ENCODE data around the gene IGF2R. TPM values are rescaled to one million over a fixed set of nuclear protein-coding genes. Genes with fewer than 3 reads are reported as not detected.

The IGF2R gene
- total and polyA plus RNA-seq, 2 donors (not counting 1 experiment from before 2014, with no cell fraction given), result 9.5 to 53.3 TPM

- Histone ChIP-seq H3K4me3 (ENCODE audit: control extremely low read depth in 1 of 5, extremely low read depth in 1 of 5, insufficient read depth in 1 of 5, low read depth in 2 of 5, low read length in 4 of 5) (no peak overlapping the region), H3K4me2 (replicated peaks; ENCODE audit: low read depth, low read length, poor library complexity, severe bottlenecking) (no peak overlapping the region), H4K20me1 (ENCODE audit: control insufficient read depth, insufficient read depth, low read length, poor library complexity, severe bottlenecking) (no peaks in the 10 kb centered on the region), H3K27me3 (replicated peaks in 1 of 4; ENCODE audit: control extremely low read depth in 1 of 4, control insufficient read depth in 3 of 4, insufficient read depth in 4 of 4, low read length in 3 of 4) (no peaks in the 10 kb centered on the region), H3K27ac (ENCODE audit: low read length in 2 of 2) (no peak overlapping the region), H3K9me3 (ENCODE audit: control extremely low read depth in 1 of 3, control insufficient read depth in 2 of 3, insufficient read depth in 1 of 3, low read length in 2 of 3) (no peaks in the 10 kb centered on the region), H3K79me2 (ENCODE audit: control insufficient read depth, insufficient read depth, low read length) (no peaks in the 10 kb centered on the region), H3K4me1 (ENCODE audit: control insufficient read depth in 2 of 2, insufficient read depth in 2 of 2, low read length in 2 of 2) (peaks cover 0 to 11% of the 10 kb centered on the region in 2 donors), H2AFZ (ENCODE audit: insufficient read depth, low read depth, low read length, poor library complexity, severe bottlenecking) (no peak overlapping the region), H3K9ac (ENCODE audit: low read length) (no peak overlapping the region), H3K36me3 (replicated peaks in 1 of 2; ENCODE audit: control extremely low read depth in 1 of 2, control insufficient read depth in 1 of 2, extremely low read depth in 1 of 2, insufficient read depth in 2 of 2, low read length in 1 of 2) (peaks cover 0 to 59% of the 10 kb centered on the region in 2 experiments)
- Mint-ChIP-seq H3K9me3 (ENCODE audit: insufficient read depth) (no peaks in the 10 kb centered on the region), H3K27ac (no peak overlapping the region), H3K4me3 (no peak overlapping the region), H3K27me3 (no peaks in the 10 kb centered on the region), H3K4me1 (peaks cover 15% of the 10 kb centered on the region)
- WGBS (ENCODE audit: insufficient coverage), result 100% methylated on average over 7 of the region's 17 CpGs
- CTCF ChIA-PET, result no interaction called here
- POLR2A ChIA-PET, result no interaction called here
- ATAC-seq (ENCODE audit: low read depth) (no peak), DNase-seq (no peak)
- TF ChIP-seq CTCF (IDR thresholded peaks at IDR 0.05), result no peak
- no peak for TF ChIP-seq EZH2 (IDR thresholded peaks at IDR 0.05; ENCODE audit: borderline replicate concordance, insufficient read depth, low read depth, low read length, poor library complexity, severe bottlenecking)
- intact Hi-C loops (cut with micrococcal nuclease), result no loop called here
These were observed 65.4 kb downstream of the IGF2R start for GRCh38 chr6:160034036-160034930.

GRCh38 chr6:160035241-160035640 lies 66.4 kb downstream of the IGF2R start:
- Mint-ChIP-seq H3K27ac (no peak overlapping the region), H3K27me3 (no peaks in the 10 kb centered on the region), H3K9me3 (ENCODE audit: insufficient read depth) (no peaks in the 10 kb centered on the region), H3K4me3 (no peak overlapping the region), H3K4me1 (peaks cover 8% of the 10 kb centered on the region)
- peaks cover 0 to 5% of the 10 kb centered on the region in 2 donors for H3K4me1 ChIP-seq (ENCODE audit: control insufficient read depth in 2 of 2, insufficient read depth in 2 of 2, low read length in 2 of 2)
- no peaks in the 10 kb centered on the region for H3K79me2 ChIP-seq (ENCODE audit: control insufficient read depth, insufficient read depth, low read length)
- no peak for DNase-seq
- H3K27me3 ChIP-seq (replicated peaks in 1 of 4; ENCODE audit: control extremely low read depth in 1 of 4, control insufficient read depth in 3 of 4, insufficient read depth in 4 of 4, low read length in 3 of 4), result no peaks in the 10 kb centered on the region
- intact Hi-C loops (cut with micrococcal nuclease), result no loop called here
- no peaks in the 10 kb centered on the region for H3K9me3 ChIP-seq (ENCODE audit: control extremely low read depth in 1 of 3, control insufficient read depth in 2 of 3, insufficient read depth in 1 of 3, low read length in 2 of 3)
- no peak for ATAC-seq (ENCODE audit: low read depth)
- H3K36me3 ChIP-seq (replicated peaks in 1 of 2; ENCODE audit: control extremely low read depth in 1 of 2, control insufficient read depth in 1 of 2, extremely low read depth in 1 of 2, insufficient read depth in 2 of 2, low read length in 1 of 2), result peaks cover 0 to 55% of the 10 kb centered on the region in 2 experiments
- H2AFZ ChIP-seq (ENCODE audit: insufficient read depth, low read depth, low read length, poor library complexity, severe bottlenecking), result no peak overlapping the region
- H3K4me2 ChIP-seq (replicated peaks; ENCODE audit: low read depth, low read length, poor library complexity, severe bottlenecking), result no peak overlapping the region
- H3K4me3 ChIP-seq (ENCODE audit: control extremely low read depth in 1 of 5, extremely low read depth in 1 of 5, insufficient read depth in 1 of 5, low read depth in 2 of 5, low read length in 4 of 5), result no peak overlapping the region
- CTCF ChIA-PET, result no interaction called here
- no peak overlapping the region for H3K9ac ChIP-seq (ENCODE audit: low read length)
- 98% methylated on average over 7 of the region's 7 CpGs for WGBS (ENCODE audit: insufficient coverage)
- TF ChIP-seq EZH2 (IDR thresholded peaks at IDR 0.05; ENCODE audit: borderline replicate concordance, insufficient read depth, low read depth, low read length, poor library complexity, severe bottlenecking) (no peak), CTCF (IDR thresholded peaks at IDR 0.05) (no peak)
- no peak overlapping the region for H3K27ac ChIP-seq (ENCODE audit: low read length in 2 of 2)
- no peaks in the 10 kb centered on the region for H4K20me1 ChIP-seq (ENCODE audit: control insufficient read depth, insufficient read depth, low read length, poor library complexity, severe bottlenecking)
- POLR2A ChIA-PET, result no interaction called here
